HG02798 (cell line): ENCODE measurements around the gene C11orf21.
A peak's percentile ranks its signal among the peaks of the same experiment; 100 is the strongest.

ENCODE experiments used
- ATAC-seq: cut with Tn5 transposase; IDR thresholded peaks from one replicate; pipeline ENCODE4 v1.9.1; 2021; ENCODE audit warnings: mild to moderate bottlenecking; ENCODE audit not compliant: unreplicated experiment, poor library complexity

C11orf21 gene

DNA sequence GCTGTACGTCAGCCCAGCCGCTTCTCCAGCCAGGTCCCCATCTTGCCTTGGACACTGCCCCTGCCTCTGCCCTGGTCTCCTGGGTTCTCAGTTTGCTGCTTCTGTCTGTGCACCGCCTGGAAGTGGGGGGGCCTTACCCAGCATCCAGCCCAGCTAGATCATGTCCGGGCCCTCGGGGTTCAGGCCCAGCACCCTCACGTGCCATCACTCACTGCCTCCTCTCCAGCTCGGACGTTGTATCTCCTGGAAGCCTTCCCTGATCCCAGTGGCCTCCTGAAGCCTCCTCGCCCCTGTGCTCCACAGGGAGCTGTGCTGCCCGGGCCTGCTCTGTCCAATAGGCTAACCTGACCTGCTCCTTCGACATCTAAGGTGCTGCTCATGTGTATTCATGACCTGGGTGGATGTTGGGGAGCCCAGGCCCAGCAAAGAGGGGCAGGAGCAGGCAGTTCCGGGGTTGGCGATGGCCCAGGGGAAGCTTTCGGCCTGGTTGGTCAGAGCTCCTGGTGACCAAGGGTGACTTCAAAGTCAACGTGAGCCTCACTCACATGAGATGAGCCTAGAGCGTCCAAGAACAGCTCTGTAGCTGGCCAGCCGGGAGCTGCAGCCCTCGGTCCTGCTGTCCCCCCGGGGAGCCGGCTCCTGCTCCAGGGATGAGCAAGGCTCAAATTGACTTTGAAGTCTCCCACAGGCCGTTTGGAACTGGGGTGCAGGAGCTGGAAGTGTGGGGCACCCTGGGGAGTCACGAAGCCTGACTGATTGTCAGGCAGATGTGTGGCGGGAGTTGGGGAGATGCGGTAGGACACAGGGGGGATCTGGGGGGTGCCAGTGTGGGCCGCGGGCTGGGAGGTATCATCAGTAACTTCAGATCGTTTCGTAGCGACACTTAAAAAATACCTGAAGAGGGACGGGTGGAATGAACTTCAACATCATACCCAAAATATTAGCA, 26.1 kb downstream of the C11orf21 start:
- ATAC-seq: no peak

- ATAC-seq: no peak
These were observed 27.9 kb downstream of the C11orf21 start for GRCh38 chr11:2273771-2274170.

DNA sequence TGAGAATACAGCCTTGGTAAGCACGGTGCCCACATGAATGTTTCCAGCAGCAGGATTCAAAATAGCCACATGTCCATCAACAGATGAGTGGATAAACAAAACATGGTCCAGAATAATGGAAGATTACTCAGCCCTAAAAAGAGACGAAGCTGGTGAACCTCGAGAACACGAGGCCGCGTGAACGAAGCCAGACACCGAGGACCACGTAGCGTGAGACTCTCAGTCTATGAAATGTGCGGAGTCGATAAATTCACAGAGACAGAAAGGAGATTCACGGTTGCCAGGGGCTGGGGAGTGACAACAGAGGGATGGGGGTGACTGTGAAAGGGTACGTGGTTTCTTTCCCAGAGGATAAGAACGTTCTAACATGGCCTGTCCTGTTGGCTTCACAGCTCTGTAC, 28.4 kb downstream of the C11orf21 start:
- ATAC-seq: no peak

GRCh38 chr11:2272946-2273280, 28.8 kb downstream of the C11orf21 start:
- no peak for ATAC-seq

DNA sequence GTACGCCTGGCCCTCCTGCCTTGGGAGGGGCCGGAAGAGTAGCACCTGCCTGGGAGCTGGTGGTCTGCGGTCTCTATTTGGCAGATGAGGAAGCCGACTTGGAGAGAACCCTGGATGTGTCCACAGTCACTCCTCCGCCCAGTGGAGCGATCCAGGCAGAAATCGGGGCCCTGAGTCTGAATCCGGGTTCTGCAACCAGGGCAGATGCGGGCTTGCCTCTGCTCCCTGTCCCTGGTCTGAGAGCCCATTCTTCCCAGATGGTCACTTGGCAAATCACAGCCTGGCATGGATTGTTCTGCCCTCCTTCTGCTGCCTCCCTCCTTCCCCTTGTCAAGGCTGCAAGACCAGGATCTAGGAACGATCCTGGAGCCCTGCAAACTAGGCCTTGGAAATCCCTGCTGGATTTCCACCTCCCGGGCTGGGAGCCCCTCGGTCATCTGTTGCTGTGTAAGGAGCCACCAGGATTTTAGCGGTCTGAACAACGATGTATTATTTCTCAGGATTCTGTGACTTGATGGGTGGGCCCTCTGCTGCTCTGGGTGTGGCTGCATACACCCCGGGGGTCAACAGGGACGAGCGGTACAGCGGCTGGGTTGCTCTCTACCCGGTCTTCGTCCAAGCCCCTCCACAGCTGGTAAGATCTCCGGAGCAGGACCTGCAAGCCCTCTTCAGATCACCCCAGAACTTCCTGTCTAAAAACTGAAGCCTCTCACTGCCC, 29.3 kb downstream of the C11orf21 start:
- ATAC-seq: no peak

GRCh38 chr11:2271327-2272227, 30.1 kb downstream of the C11orf21 start:
- no peak for ATAC-seq

DNA sequence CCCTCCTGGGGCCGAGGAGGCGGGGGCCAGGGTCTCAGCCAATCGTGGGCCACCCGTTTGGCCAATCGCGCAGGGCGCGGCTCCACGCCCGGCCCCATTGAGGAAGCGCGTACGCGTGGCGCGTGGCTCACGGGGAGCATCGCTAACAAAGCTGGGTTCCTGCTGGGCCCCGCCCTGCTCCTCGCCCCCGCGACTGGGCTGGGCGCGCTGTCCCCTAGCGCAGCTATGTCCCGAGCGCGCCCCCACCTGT, 30.7 kb downstream of the C11orf21 start:
- ATAC-seq: no peak

GRCh38 chr11:2270322-2271076, 31.2 kb downstream of the C11orf21 start, which contains the start of gene ASCL2:
Gene ASCL2 (minus strand): TSS chr11:2270588. CDS start chr11:2270332, 256 bp downstream.
- no peak for ATAC-seq

GRCh38 chr11:2269601-2270321, 32.0 kb downstream of the C11orf21 start:
- no peak for ATAC-seq

DNA sequence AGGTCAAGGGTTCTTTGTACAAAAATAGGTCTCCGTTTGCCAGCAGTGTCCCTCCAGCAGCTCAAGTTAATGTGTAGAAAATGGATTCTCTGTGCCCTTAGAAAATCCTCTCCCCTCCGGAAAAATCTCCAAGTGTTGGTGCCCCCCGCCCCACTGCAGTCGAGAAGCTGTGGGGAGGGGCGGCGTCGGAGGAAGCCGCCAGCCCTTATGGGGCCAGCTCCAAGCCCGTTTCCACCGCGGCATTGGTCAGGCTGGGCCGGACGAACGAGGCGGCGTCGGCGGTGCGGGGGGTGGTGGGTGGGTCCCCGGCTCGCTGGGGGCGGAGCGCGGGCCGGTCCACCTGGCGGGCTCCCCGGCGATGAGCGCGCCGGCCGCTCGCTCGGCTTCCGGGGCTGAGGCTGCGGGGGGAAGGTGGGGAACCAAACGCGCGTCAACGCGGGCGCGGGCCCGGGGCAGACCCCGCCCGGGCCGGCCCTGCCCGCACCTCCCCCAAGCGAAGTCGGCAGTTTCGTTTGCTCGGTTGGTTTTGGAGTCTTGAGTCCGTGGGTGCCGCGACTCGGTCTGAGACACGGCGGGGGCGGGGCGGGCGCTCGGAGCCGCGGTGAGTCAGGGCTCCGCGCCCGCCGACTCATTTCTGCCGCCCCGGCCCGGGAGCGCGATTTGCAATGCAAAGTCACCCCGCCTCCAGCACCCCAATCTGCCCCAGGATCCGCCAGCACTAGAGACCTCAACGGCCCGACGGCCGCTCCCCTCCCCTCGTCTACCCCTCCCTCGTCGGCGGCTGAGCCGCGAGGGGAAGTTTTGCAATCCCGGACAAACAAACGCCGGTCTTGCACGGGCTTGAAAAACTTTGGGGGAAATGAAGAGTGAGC, 32.8 kb downstream of the C11orf21 start:
- ATAC-seq: no peak

- ATAC-seq: no peak
These were observed 33.6 kb downstream of the C11orf21 start for GRCh38 chr11:2267851-2268728.

DNA sequence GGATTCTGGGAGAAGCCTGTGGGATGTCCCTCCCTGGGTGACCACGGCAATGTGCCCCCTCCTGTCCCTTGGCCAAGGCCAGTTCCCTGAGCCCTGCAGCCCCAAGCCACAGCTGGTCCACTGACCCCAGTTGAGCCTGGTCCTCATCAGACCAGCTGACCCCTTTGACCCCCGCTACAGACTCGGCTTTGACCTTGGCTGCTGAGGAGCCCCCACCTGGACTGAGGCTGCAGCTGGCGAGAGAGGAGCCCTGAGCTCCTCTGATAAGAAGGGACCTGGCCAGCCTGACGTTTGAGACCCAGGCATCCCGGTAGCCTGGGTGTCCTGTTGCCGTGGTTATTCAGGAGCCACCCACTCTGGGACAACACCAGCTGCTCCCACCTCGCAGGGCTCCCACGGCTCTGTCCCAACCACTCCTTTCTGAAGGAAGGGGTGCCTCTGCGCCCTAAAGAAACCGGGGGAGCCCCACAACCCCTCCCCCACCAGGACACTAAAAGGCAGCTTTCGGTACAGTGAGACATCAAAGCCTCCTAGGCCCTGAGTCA, 34.3 kb downstream of the C11orf21 start:
- no peak for ATAC-seq

DNA sequence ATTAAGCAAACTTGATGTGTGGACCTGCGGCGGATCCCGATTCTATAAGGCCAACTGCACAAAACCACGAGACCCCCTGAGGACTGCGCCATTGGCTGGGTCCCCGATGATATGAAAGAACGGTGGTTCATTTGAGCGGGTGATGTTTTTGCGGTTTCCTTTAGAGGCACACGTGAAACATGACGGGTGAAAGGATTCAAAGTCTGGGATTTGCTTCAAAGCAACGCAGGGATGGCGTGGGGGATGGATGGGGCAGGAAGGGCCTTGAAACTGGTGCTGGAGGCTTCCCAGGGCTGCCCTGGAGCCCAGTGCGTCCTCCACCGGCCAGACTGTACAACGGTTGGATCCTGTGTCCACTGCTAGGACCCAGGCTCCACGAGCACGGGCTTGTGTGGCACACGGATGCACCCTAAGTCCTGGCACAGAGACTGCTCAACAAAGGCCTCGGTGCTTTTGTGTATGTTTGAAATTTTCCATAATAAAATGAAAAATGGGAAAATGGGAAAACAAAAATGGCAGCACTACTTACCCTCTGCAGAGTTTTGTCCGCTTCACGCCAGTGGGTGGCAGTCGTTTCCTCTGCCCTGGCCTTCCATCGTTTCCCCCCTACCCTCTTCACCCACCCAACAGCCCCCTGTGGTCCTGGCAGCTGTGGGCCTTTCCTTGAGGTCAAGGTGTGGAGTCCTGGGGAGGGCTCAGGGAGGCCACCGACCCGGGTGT, 35.0 kb downstream of the C11orf21 start:
- ATAC-seq: no peak

DNA sequence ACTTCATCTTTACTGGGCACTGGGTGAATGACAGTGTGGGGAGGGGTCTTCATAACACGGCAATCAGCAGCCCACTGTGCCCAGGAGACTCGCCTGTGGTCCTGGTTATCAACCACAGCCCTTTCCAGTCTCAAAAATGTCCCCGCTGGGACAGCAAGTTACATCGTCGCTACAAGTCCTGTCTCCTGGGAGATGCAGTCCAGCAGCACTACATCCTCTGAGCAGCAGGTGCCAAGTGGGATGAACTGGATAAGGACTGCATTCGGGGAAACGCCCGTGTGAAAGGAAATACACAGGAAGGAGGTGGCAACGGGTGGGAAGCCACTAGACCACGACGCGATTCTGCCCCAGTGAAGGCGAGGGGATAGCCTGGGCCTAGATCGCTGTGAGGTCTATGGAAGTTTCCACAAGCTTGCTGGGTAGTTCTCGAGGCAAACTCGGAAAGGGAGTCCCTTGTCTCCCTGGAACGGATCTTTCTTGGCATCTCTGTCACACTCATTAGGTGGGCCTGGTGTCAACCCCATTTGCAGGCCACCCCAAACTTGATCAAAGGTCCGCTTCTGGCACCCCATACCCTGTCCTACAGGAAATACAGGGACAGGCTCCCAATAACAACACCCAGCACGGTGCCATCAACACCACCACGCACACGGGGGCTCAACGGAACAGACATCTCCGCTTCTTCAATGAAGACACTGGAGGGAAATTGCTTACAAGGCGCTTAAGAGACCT, 35.7 kb downstream of the C11orf21 start:
- ATAC-seq: no peak

DNA sequence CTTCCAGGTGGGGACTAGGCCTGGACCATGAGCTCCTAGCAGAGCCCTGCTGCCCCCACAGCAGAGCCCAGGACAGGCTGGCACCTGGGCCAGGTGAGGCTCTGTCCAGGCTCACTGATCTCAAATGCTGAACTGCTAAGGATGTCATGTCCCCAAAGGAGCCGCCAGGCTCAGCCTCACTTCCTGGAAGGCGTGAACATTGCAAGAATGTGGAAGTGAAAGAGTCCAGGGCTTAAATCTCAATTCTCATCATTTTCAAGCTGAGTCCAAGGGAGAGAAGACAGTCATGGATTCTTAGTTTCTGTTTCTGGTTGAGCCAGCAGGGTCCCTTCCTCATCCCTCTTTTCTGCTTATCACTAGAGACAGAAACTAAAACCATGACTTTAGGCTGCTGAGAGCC, 36.3 kb downstream of the C11orf21 start:
- peak; percentile 34 for ATAC-seq
